HS-5 (cell line): ENCODE results near the gene ENTPD1.
"Not testable (repeated sequence)": the region's sequence is repeated elsewhere in the genome, so short reads cannot be mapped to it uniquely, and the experiment has no call there.

Source experiments
- DNase-seq: peaks from one replicate; pipeline ENCODE4 v3.0.0-alpha.2; 2012; ENCODE audit warnings: low read depth

Gene ENTPD1

GRCh38 chr10:95866467-95866842, 110.5 kb downstream of the ENTPD1 start:
- DNase-seq = no peak

GRCh38 chr10:95867866-95868265, 111.9 kb downstream of the ENTPD1 start:
- DNase-seq = no peak

DNA sequence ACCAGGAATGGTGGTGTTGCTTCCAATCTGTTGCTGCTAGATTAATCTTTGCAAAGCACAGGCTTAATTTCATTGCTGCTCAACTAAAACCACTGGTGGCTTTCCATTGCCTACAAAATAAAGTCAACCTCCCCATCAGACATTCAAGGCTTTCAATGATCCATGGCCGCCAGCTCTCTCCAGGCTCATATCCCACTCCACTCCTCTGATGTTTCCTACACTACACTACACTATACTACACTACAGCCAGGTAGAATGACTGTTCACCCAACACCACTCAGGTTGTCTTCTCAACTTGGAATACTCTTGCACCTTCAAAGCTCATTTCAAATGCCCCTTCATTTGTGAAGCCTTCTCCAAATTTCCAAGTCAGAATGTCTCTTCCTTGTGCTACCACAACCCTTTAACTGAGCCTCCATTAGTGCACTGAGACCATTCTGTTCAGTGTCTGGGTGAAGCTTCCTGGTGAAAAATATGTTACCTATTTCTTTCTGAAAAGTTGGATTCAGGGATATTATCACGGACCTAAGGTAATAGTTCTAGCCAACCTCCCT, 116.3 kb downstream of the ENTPD1 start:
- no peak for DNase-seq

- no peak for DNase-seq
Observed at GRCh38 chr10:95873139-95873538, 117.2 kb downstream of the ENTPD1 start.

DNA sequence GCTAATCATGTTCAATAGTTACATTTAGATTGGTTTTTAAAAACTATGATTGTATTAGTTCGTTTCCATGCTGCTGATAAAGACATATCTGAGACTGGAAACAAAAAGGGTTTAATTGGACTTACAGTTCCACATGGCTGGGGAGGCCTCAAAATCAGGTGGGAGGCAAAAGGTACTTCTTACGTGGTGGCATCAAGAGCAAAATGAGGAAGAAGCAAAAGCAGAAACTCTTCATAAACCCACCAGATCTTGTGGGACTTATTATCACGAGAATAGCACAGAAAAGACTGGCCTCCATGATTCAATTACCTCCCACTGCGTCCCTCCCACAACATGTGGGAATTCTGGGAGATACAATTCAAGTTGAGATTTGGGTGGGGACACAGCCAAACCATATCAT, 117.7 kb downstream of the ENTPD1 start:
- DNase-seq = no peak

DNA sequence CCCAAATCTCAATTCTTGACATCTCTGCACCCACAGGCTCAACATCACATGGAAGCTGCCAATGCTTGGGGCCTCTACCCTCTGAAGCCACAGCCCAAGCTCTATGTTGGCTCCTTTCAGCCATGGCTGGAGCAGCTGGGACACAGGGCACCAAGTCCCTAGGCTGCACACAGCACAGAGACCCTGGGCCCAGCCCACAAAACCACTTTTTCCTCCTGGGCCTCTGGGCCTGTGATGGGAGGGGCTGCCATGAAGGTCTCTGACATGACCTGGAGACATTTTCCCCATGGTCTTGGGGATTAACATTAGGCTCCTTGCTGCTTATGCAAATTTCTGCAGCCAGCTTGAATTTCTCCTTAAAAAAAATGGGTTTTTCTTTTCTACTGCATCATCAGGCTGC, 118.8 kb downstream of the ENTPD1 start:
- not testable (repeated sequence) for DNase-seq

DNA sequence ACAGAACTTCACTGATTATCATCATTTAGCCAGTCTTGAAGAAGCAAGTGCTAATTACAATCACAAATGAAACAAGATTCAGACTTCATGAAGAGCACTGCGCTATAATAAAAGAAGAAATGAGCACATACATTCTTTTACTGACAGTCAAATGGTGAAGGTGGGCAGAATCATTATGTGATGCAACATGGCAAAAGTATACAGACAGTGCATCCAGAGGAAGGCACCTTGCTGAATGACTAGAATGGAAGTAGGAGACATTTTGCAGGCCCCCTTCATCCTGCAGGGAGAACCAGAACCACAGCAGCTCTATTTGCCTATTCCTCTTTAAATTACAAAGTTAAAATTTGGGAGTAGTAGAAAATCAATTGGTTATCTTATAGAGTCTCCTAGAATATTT, 120.8 kb downstream of the ENTPD1 start:
- no peak for DNase-seq

DNA sequence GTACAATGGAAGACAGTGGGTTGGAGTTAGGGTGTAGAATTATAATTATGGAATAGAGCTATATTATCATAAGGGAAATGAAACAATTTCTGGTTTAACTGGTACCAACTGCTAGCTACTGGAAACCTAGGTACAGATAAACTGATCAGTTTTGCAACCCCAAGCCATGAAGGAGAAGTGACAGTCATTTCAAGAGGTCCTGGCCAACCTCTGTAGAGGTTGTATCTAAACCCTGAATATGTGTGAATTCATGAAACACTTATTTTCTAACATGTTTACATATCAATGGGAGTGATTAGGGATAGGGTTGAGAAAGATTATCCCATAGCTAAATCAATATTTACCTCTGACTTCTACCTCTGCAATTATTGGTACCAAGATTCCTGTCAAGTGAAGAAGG, 121.9 kb downstream of the ENTPD1 start:
- DNase-seq = no peak

DNA sequence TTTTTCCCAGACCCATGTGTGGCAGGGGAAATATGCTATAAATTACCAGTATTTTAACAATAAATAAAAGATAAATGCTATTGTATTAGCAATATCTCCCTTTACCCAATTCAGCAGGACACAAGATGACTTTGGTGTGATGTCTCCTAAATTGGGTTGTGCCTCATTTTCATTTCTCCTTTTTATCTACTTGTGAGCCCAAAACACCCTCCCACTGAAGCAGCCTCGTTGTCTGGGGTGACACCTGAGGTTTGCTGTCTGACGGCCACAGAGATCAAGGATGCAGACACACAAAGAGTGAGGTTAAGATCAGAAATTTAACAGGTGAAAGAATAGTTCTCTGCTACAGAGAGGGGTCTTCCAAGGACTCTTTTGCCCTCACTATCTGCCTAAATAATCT, 124.7 kb downstream of the ENTPD1 start:
- DNase-seq = no peak

DNA sequence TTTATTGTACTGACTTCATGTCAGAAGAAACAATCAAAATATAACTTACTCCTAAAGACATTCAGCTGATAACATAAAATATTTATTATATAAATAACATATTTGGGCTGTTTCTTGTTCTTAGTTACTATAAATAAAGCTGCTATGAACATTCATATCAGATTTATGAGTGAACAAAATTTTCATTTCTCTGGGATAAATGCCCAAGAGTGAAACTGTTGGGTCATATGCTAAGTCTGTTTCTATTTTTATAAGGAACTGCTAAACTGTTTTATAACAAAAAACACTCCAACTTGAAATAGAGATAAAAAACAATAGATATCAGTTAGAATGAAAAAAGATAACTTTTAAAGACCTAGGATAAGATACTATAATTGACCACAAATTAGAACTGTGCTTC, 125.4 kb downstream of the ENTPD1 start:
- no peak for DNase-seq

- DNase-seq = no peak
Observed at GRCh38 chr10:95889830-95890229, 133.9 kb downstream of the ENTPD1 start.

DNA sequence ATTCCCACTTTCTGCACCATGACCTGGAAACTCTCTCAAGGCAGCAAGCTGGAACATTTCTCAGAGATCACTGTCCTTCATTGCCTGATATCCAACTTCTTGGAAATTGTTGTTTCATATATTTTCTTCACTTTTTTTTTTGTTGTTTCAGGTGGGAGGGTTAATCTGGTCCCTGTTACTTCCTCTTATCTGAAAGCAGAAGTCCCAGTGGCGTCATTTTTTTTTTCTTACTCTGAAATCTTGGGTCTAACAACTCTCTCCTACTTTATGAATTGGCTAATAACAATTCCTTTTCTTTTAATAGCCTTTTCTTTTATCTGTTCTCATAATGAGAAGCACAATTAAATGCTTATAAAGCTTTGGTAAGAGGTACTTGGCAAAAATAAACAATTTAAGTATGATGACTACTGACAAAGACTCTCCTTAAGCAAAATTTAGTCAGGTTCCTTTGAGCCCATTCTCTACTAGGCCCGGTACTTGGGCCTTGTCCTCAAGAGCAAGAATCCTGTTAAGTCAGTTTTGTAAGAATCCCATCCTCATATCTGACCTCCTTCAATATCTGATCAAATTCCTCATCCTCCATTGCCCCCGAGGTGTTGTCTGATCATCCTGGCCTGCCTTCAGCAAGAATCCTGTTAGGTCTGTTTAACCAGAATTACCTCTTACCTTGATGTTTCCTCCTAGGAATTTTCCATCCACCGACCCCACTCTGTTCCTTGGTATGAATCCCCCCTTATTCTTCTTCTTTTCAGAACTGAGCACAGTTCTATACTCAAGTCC, 140.3 kb downstream of the ENTPD1 start:
- DNase-seq = no peak

DNA sequence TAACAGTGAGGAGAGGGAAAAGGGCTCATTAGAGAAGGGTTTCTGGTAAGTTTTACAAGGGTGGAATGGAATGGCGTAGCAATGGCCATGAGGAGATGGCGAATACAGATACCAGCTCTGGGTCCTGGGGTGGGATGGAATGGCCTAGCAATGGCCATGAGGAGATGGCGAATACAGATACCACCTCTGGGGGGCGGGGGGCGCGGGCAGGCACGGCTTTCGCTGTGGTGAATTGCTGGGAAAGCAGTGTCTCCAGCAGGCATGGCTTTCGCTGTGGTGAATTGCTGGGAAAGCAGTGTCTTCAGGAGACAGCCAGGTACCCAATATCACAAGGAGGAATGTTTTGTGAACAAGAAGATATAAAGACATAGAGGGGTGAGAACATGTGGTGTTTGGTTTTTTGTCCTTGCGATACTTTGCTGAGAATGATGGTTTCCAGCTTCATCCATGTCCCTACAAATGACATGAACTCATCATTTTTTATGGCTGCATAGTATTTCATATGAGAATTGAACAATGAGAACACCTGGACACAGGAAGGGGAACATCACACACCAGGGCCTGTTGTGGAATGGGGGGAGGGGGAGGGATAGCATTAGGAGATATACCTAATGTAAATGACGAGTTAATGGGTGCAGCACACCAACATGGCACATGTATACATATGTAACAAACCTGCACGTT, 150.1 kb downstream of the ENTPD1 start:
- DNase-seq = not testable (repeated sequence)

GRCh38 chr10:95906677-95907455, 150.9 kb downstream of the ENTPD1 start:
- peak; percentile 20 for DNase-seq

- peak; percentile 56 for DNase-seq
Observed at GRCh38 chr10:95907456-95908253, 151.7 kb downstream of the ENTPD1 start, which contains the start of gene CC2D2B. TSS of gene CC2D2B (plus strand) at chr10:95907975. CDS start at chr10:95911324, 3,349 bp downstream.

GRCh38 chr10:95908450-95908849, 152.5 kb downstream of the ENTPD1 start:
- DNase-seq = no peak

GRCh38 chr10:95909561-95909960, 153.6 kb downstream of the ENTPD1 start:
- DNase-seq = no peak

DNA sequence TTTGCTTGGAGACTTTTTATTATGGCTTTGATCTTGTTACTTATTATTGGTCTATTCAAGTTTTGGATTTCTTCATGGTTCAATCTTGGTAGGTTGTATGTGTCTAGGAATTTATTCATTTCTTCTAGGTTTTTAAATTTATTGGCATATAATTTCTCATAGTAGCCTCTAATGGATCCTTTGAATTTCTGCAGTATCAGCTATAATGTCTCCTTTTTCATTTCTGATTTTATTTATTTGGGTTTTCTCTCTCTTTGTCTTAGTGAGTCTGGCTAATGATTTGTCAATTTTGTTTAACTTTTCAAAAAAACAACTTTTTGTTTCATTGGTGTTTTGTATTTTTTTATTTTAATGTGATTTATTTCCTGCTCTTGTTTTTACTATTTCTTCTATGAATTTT, 160.1 kb downstream of the ENTPD1 start:
- not testable (repeated sequence) for DNase-seq
